GM19025 (cell line): ENCODE results near the gene PIWIL4.
"Not testable (repeated sequence)": the region's sequence is repeated elsewhere in the genome, so short reads cannot be mapped to it uniquely, and the experiment has no call there.

Source experiments
- ATAC-seq: cut with Tn5 transposase; IDR thresholded peaks from one replicate; pipeline ENCODE4 v1.9.1; 2021; ENCODE audit warnings: mild to moderate bottlenecking, low read depth, moderate library complexity; ENCODE audit not compliant: unreplicated experiment

Gene PIWIL4

DNA sequence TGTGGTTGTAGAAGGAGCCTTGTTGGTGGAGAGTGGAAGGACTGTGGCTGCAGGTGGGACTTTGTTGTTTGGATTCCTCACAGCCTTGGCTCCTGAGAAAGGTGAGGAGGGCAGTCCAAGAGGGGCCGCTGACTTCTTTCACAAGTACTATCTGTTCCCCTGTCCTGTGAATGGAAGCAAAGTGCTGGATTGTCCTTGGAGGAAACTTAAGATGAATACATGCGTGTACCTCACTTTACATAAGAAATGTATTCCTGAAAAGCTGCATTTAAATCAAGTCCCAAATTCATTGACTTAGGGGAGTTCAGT is 21.1 kb upstream of the PIWIL4 start:
- ATAC-seq: no peak

- no peak for ATAC-seq
Measured at GRCh38 chr11:94546886-94547285, 20.3 kb upstream of the PIWIL4 start.

GRCh38 chr11:94549146-94549545 is 18.0 kb upstream of the PIWIL4 start:
- no peak for ATAC-seq

GRCh38 chr11:94550513-94550912 is 16.7 kb upstream of the PIWIL4 start:
- ATAC-seq: no peak

GRCh38 chr11:94553938-94554337 is 13.2 kb upstream of the PIWIL4 start:
- no peak for ATAC-seq

DNA sequence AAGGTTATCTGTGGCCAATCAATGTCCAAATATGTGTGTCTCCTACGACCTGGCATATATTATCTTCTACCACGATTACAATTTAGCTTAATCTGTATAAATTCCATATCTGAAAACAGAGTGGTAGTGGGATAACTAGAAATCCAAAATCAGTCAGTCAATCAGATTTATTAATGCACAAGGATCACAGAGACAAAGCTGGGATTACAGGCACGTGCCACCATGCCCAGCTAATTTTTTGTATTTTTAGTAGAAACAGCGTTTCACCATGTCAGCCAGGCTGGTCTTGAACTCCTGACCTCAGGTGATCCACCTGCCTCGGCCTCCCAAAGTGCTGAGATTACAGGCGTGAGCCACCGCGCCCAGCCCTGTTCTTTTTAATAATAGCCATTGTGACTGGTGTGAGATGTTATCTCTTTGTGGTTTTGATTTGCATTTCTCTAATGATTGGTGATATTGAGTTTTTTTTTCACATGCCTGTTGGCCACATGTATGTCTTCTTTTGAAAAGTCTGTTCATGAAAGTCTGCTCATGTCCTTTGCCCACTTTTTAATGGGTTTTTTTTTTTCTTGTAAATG is 11.3 kb upstream of the PIWIL4 start:
- not testable (repeated sequence) for ATAC-seq

GRCh38 chr11:94557421-94557820 is 9.7 kb upstream of the PIWIL4 start:
- no peak for ATAC-seq

- ATAC-seq: no peak
Measured at GRCh38 chr11:94557992-94558391, 9.2 kb upstream of the PIWIL4 start.

DNA sequence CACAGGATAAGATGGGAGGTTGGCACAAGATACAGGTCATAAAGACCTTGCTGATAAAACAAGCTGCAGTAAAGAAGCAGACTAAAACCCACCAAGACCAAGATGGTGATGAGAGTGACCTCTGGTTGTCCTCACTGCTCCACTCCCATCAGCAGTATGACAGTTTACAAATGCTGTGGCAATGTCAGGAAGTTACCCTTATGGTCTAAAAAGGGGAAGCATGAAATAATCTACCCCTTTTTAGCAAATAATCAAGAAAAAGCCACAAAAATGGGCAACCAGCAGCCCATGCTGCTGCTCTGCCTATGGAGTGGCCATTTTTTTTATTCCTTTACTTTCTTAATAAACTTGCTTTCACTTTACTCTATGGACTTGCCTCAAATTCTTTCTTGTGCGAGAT is 8.7 kb upstream of the PIWIL4 start:
- no peak for ATAC-seq

DNA sequence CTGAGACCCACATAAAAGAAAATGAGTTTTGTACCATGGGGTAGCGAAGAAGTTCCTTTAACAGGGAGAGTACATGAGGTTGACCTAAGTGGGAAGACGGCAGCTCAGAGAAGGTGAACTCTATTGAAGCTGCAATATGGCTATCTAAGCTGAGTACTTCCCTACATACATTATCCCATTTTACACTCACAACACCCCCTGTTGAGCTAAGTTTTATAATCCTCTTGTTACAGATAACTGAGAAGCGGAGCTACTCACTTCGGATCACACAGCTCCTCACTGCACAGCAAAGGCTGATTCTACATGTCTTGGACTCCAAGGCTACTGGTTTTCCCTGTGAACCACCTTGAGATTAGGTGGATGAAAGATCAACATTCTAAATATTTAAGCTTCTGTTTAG is 8.2 kb upstream of the PIWIL4 start:
- ATAC-seq: no peak

- no peak for ATAC-seq
Measured at GRCh38 chr11:94559361-94559760, 7.8 kb upstream of the PIWIL4 start.

GRCh38 chr11:94560834-94561233 is 6.3 kb upstream of the PIWIL4 start:
- no peak for ATAC-seq

GRCh38 chr11:94563176-94563847 is 3.9 kb upstream of the PIWIL4 start:
- no peak for ATAC-seq

GRCh38 chr11:94563848-94564467 is 3.2 kb upstream of the PIWIL4 start:
- no peak for ATAC-seq

DNA sequence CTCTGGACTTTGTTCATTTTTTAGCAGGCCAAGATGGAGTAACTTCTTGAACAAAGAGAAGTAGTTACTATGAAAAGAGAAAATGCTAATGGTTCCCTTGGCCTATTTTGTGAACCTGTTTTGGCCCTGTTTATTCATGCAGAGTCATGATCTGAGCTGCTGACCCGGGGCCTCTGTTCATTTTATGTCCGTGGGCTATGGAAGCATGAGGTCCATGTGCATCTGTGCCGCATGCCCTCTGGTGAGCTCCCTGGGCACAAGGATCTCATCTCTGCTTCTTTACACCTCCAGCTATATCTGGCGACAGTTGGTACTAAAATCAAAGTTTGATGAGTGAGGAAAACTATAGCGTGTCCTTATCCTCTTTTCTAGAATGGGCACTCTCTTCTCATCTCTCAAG is 1.0 kb downstream of the PIWIL4 start:
- ATAC-seq: no peak

DNA sequence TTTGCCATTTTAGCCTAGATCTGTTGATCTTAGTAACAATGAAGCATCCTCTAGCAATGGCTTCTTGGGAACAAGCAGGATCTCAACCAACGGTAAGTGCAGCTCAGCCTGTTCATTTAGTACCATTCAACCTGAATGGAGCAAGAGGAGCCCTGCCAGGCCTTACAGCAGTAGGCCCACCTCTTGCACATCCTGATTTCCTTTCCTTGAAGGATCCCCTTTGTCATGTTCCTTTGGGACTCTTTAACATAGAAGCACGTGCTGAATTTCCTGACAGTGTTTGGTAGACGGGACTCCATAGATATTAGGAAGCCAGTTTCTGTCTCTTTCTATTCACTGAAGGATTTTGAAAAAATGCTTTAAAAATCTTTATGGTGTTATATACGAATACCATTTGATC is 1.5 kb downstream of the PIWIL4 start:
- no peak for ATAC-seq

GRCh38 chr11:94572975-94573374 is 5.8 kb downstream of the PIWIL4 start:
- not testable (repeated sequence) for ATAC-seq

GRCh38 chr11:94574193-94574961 is 7.2 kb downstream of the PIWIL4 start:
- ATAC-seq: no peak

GRCh38 chr11:94576306-94576705 is 9.1 kb downstream of the PIWIL4 start:
- ATAC-seq: no peak

DNA sequence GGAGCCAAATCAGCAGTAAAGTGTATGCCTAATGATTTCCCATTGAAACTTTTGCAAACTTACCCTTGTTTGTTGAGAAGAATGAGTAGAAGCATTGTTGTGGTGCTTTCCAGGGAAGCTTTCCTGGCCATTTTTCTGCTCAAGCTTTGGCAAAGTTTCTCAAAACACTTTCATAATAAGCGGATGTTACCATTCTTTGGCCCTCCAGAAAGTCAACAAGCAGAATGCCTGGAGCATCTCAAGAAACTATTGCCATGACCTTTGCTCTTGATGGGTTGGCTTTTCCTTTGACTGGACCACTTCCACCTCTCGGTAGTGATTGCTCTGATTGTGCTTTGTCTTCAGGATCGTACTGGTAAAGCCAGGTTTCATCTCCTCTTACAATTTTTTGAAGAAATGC is 10.7 kb downstream of the PIWIL4 start:
- ATAC-seq: no peak

DNA sequence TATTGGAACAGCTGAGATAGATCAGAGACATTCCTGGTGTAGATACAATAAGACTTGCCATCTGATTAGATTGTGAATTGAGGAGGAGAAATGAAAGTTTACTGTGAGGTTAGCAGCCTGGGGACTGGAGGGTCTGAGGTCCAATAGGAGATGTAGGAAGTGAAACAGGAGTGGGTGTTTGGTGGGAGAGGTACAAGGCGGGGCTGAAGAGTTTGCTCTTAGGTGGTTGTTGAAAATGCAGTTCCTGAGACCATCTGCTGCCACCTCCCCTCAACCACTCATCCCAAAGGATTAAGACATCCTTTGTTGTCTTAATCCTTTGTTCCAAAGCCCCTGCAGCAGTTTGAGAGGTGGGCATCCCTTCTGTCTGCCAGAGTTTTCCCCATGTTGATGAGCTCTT is 14.8 kb downstream of the PIWIL4 start:
- ATAC-seq: peak; percentile 36
